SU-DHL-6 (cell line): ENCODE results near the gene CAPN5.
"Not testable (repeated sequence)": the region's sequence is repeated elsewhere in the genome, so short reads cannot be mapped to it uniquely, and the experiment has no call there.

ENCODE experiments used
- H2AFZ ChIP-seq: fragments of 200-600 bp; sonication (generic); 2 replicates; pipeline ENCODE4 v1.6.1; 2014; ENCODE audit warnings: low read depth, mild to moderate bottlenecking, moderate library complexity, mixed read lengths, antibody characterized with exemption, low read length; ENCODE audit not compliant: severe bottlenecking
- H3F3A ChIP-seq: fragments of 200-600 bp; shearing (Covaris generic); 2 replicates; pipeline ENCODE4 v1.6.0; 2016; ENCODE audit warnings: antibody characterized with exemption, mild to moderate bottlenecking; ENCODE audit not compliant: insufficient read depth
- H3K27ac ChIP-seq: fragments of 200-600 bp; sonication (generic); 2 replicates; pipeline ENCODE4 v1.5.1; 2016; ENCODE audit warnings: low read depth, mild to moderate bottlenecking, low read length, moderate library complexity, mixed read lengths
- H3K27me3 ChIP-seq: fragments of 200-600 bp; sonication (generic), shearing (Covaris generic); 2 replicates; pipeline ENCODE4 v1.6.0; 2014; ENCODE audit warnings: mild to moderate bottlenecking, low read length
- H3K36me3 ChIP-seq: fragments of 200-600 bp; sonication (generic); 2 replicates; pipeline ENCODE4 v1.6.1; 2014; ENCODE audit warnings: mild to moderate bottlenecking, low read length, mixed read lengths
- H3K4me2 ChIP-seq: fragments of 300-600, 200-600 bp; shearing (Covaris generic), sonication (generic); 2 replicates; pipeline ENCODE4 v1.6.0; 2014; ENCODE audit warnings: low read length, low read depth, mild to moderate bottlenecking; ENCODE audit not compliant: poor library complexity, severe bottlenecking
- H3K4me3 ChIP-seq: fragments of 200-600 bp; sonication (generic); 2 replicates; pipeline ENCODE4 v1.5.1; 2014; ENCODE audit warnings: antibody characterized with exemption, low read length, mild to moderate bottlenecking, mixed read lengths; ENCODE audit not compliant: insufficient read depth, poor library complexity, severe bottlenecking
- H3K79me2 ChIP-seq: fragments of 200-600 bp; sonication (generic); 2 replicates; pipeline ENCODE4 v1.6.1; 2014; ENCODE audit warnings: mild to moderate bottlenecking, low read length, moderate library complexity; ENCODE audit not compliant: insufficient read depth
- H3K9ac ChIP-seq: fragments of 200-600 bp; sonication (generic); 2 replicates; pipeline ENCODE4 v1.7.0; 2014; ENCODE audit warnings: mild to moderate bottlenecking, low read length
- H3K9me2 ChIP-seq: fragments of 200-600 bp; sonication (generic); replicated peaks from 2 replicates; pipeline ENCODE4 v1.6.1; 2014; ENCODE audit warnings: low read length; ENCODE audit not compliant: insufficient read depth
- H3K9me3 ChIP-seq: fragments of 200-600 bp; sonication (generic); 2 replicates; pipeline ENCODE4 v1.6.1; 2014; ENCODE audit warnings: low read length, mixed read lengths; ENCODE audit not compliant: insufficient read depth
- H4K20me1 ChIP-seq: fragments of 200-600 bp; sonication (generic); 2 replicates; pipeline ENCODE4 v1.6.1; 2014; ENCODE audit warnings: low read depth, mild to moderate bottlenecking, antibody characterized with exemption, low read length, moderate library complexity, mixed read lengths
- EZH2phosphoT487 ChIP-seq: fragments of 200-600 bp; sonication (generic), shearing (Covaris generic); conservative IDR thresholded peaks from 2 replicates; pipeline ENCODE4 v1.6.1; 2018; ENCODE audit warnings: mild to moderate bottlenecking, antibody characterized with exemption, low read length, moderate library complexity, mixed read lengths
- TF ChIP-seq, protein P1 (sequence below): fragments of 200-600 bp; sonication (generic); IDR thresholded peaks from one replicate; pipeline ENCODE4 v1.5.1; 2017; ENCODE audit warnings: antibody characterized with exemption, mild to moderate bottlenecking, low read length, moderate library complexity; ENCODE audit not compliant: insufficient read depth, poor library complexity, severe bottlenecking

The CAPN5 gene

DNA sequence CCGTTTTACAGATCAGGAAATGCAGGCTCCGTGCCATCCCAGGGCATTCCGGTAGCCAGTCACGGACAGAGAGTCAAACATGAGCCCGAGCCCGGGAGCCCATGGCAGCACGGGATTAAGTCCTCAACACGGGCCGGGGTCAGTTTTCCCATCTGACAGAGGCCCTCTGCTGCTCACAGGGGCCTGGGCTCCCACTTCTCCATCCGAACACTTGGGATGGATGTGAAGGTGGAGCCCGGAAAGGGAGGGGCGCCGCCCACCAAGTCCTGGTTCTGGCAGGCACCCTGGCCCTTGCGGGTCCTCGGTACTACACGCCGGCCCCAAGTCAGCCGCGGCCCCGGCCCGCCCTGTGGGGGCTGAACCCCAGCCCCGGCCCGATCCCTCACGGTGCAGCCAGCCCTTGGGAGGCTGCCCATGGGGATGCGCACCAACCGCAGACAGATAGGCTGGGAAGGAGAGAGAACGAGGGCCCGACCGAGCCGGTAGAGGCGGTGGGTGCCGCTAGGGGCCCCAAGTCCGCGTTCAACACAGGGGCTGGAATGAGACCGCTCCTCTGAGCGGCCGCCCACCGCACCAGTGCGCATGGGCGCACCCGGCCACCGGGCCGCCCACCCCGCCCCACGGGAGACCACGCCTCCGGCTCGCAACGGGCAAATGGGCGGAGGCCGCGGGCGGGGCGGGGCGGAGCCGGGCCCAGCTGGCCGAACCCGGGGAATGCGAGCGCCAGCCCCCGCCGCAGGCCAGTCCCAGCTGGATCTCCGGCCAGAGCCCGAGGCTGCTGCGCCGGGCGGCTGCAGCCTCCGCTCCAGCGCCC is at the start of gene CAPN5:
Gene CAPN5 (plus strand): TSS at position 743 of the 814 bp plus-strand sequence. CDS start 17,916 bp downstream, outside the sequence.
- H2AFZ ChIP-seq: peak within 1 kb of the TSS; percentile 90
- H3K9me3 ChIP-seq: no peaks in the 10 kb centered on the region

DNA sequence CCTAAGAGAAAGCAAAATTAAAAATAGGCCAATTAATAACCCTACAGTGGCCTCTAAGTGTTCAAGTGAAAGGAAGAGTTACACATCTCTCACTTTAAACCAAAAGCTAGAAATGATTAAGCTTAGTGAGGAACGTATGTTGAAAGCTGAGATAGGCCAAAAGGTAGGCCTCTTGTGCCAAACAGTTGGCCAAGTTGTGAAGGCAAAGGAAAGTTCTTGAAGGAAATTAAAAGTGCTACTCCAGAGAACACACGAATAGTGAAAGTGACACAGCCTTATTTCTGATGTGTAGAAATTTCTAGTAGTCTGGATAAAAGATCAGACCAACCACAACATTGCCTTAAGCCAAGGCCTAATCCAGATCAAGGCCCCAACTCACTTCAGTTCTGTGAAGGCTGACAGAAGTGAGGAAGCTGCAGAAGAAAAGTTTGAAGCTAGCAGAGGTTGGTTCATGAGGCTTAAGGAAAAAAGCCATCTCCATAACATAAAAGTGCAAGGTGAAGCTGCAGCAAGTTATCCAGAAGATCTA is 48.3 kb upstream of the CAPN5 start:
- H3K79me2 ChIP-seq, H3K27ac ChIP-seq, H3F3A ChIP-seq, H3K36me3 ChIP-seq, H3K4me3 ChIP-seq, H3K4me2 ChIP-seq, H3K27me3 ChIP-seq, H4K20me1 ChIP-seq, H2AFZ ChIP-seq, H3K9me3 ChIP-seq, H3K9ac ChIP-seq, H3K9me2 ChIP-seq: not testable (repeated sequence)

More for the DNA sequence above, at the start of gene CAPN5:
- no peak within 1 kb of the TSS for H3K27ac ChIP-seq
- H3K27me3 ChIP-seq: no peaks in the 10 kb centered on the region
- H3F3A ChIP-seq: no peaks in the 10 kb centered on the region
- H3K4me2 ChIP-seq: peak within 1 kb of the TSS; percentile 79
- H3K9me2 ChIP-seq: no peaks in the 10 kb centered on the region
- TF ChIP-seq EZH2phosphoT487: no peak
- TF ChIP-seq, protein P1, sequence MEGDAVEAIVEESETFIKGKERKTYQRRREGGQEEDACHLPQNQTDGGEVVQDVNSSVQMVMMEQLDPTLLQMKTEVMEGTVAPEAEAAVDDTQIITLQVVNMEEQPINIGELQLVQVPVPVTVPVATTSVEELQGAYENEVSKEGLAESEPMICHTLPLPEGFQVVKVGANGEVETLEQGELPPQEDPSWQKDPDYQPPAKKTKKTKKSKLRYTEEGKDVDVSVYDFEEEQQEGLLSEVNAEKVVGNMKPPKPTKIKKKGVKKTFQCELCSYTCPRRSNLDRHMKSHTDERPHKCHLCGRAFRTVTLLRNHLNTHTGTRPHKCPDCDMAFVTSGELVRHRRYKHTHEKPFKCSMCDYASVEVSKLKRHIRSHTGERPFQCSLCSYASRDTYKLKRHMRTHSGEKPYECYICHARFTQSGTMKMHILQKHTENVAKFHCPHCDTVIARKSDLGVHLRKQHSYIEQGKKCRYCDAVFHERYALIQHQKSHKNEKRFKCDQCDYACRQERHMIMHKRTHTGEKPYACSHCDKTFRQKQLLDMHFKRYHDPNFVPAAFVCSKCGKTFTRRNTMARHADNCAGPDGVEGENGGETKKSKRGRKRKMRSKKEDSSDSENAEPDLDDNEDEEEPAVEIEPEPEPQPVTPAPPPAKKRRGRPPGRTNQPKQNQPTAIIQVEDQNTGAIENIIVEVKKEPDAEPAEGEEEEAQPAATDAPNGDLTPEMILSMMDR: peak; percentile 18
- H3K4me3 ChIP-seq: peak within 1 kb of the TSS; percentile 57
- H3K9ac ChIP-seq: peak within 1 kb of the TSS; percentile 63
- no peaks in the 10 kb centered on the region for H4K20me1 ChIP-seq
- H3K79me2 ChIP-seq: no peaks in the 10 kb centered on the region
- H3K36me3 ChIP-seq: no peaks in the 10 kb centered on the region

DNA sequence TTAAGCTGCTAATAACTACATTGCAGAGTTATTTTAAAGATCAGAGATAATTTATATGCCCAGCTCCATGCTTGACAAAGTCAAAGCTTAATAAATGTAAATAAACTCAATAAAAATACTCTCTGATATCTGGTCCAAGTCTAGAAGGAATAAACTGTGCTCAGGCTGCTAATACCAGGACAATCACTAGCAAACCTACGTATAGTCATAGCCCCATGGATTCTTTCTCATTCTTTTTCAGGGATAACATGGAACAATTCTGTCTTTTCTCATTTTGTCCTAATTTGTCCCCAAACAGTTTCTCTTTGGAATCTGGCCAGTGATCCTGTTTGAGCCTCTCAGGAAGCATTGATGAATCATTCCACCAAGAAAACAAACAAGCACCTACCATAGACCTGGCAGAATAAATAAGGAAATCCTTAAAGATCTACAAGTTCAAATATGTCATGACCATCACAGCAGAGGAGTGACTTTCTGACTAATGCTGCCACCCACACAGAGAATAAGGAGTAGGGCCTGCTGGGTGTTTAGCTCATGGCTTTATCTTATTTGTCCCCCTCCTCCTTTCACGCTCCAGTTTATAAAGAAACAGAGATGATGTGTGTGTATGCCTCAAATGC is 46.7 kb upstream of the CAPN5 start:
- no peaks in the 10 kb centered on the region for H4K20me1 ChIP-seq
- H3F3A ChIP-seq: no peaks in the 10 kb centered on the region
- H3K4me2 ChIP-seq: no peak overlapping the region
- TF ChIP-seq, protein P1: no peak
- TF ChIP-seq EZH2phosphoT487: no peak
- no peak overlapping the region for H3K27ac ChIP-seq
- no peak overlapping the region for H2AFZ ChIP-seq
- no peak overlapping the region for H3K9ac ChIP-seq
- H3K4me3 ChIP-seq: no peak overlapping the region
- no peaks in the 10 kb centered on the region for H3K27me3 ChIP-seq
- no peaks in the 10 kb centered on the region for H3K36me3 ChIP-seq
- no peaks in the 10 kb centered on the region for H3K9me3 ChIP-seq
- H3K9me2 ChIP-seq: no peaks in the 10 kb centered on the region
- H3K79me2 ChIP-seq: no peaks in the 10 kb centered on the region

DNA sequence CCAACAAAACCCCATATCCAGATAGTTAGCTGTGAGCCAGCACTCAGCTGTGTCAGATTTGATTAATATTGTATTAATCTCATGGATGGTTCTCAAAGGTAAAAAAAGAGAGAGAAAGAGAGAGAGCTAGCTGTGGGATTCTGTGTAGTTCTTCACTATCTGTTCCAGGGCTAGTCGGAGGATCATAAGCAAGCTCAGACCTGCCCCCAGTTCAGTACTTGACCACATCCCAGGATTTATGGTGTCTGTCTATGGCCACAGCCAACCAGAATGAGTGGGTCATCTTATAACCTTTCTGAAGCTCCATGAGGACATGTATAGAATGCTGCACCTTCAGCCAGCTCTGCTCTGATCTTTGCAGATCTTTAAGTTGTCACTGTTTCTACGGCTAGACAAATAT is 46.0 kb upstream of the CAPN5 start:
- Histone ChIP-seq H3K79me2 (no peaks in the 10 kb centered on the region), H3K27me3 (no peaks in the 10 kb centered on the region), H2AFZ (no peak overlapping the region), H3K9me3 (no peaks in the 10 kb centered on the region), H3K9me2 (no peaks in the 10 kb centered on the region), H3K27ac (no peak overlapping the region), H3K36me3 (no peaks in the 10 kb centered on the region), H3F3A (no peaks in the 10 kb centered on the region), H3K9ac (no peak overlapping the region), H3K4me3 (no peak overlapping the region), H4K20me1 (no peaks in the 10 kb centered on the region), H3K4me2 (no peak overlapping the region)
- TF ChIP-seq EZH2phosphoT487: no peak
- TF ChIP-seq, protein P1: no peak
